Cardiac muscle cell (in vitro differentiated cells and primary cell): ENCODE results near the gene LRRC37B. TPM values are rescaled to one million over a fixed set of nuclear protein-coding genes. Genes with fewer than 3 reads are reported as not detected.
"Not testable (repeated sequence)": the region's sequence is repeated elsewhere in the genome, so short reads cannot be mapped to it uniquely, and the experiment has no call there.

ENCODE experiments used
- DNase-seq, 2 donors: peaks; one replicate each; pipeline versions ENCODE4 v3.0.0 to v3.0.0-alpha.2; 2010 to 2017; ENCODE audit warnings: low read depth in 1 of 2, low spot score in 1 of 2
- H3K27ac ChIP-seq: fragments of 200-600 bp; sonication (generic); 2 replicates; pipeline ENCODE4 v1.5.1; 2016
- H3K27me3 ChIP-seq: fragments of 200-600 bp; sonication (generic); 2 replicates; pipeline ENCODE4 v1.6.0; 2016; ENCODE audit warnings: control low read depth
- H3K36me3 ChIP-seq: fragments of 200-600 bp; sonication (generic); 2 replicates; pipeline ENCODE4 v1.5.1; 2016; ENCODE audit warnings: control low read depth
- H3K4me1 ChIP-seq: fragments of 200-600 bp; sonication (generic); 2 replicates; pipeline ENCODE4 v1.8.1; 2017; ENCODE audit warnings: low read depth, mild to moderate bottlenecking, mixed run types
- H3K4me3 ChIP-seq: fragments of 200-600 bp; sonication (generic); 2 replicates; pipeline ENCODE4 v1.5.1; 2016; ENCODE audit warnings: mild to moderate bottlenecking
- H3K9me3 ChIP-seq: fragments of 200-600 bp; sonication (generic); 2 replicates; pipeline ENCODE4 v1.5.1; 2017; ENCODE audit warnings: low read depth, mild to moderate bottlenecking, control low read depth
- CTCF ChIP-seq: IDR thresholded peaks from 2 replicates; pipeline ENCODE4 v1.5.1; 2012; ENCODE audit warnings: low read depth, mild to moderate bottlenecking, low read length
- polyA plus RNA-seq: library from polyadenylated mRNA; unstranded; fragments of >200 nt; fragmentation: Nextera tagmentation; extraction: Ambion mirVana; gene quantifications from 2 replicates; pipeline ENCODE4 v1.2.1, GENCODE V29; 2016
- total RNA-seq: library from RNA; depleted of rRNA; stranded (reverse); fragments of >200 nt; gene quantifications from 2 replicates; pipeline ENCODE4 v1.2.3, GENCODE V29; 2016

Gene LRRC37B
- total and polyA plus RNA-seq, 2 experiments from 2014 or later, result 9.5 to 16.3 TPM

- H3K4me1 ChIP-seq, H3K27me3 ChIP-seq, H3K36me3 ChIP-seq, H3K9me3 ChIP-seq, H3K27ac ChIP-seq, H3K4me3 ChIP-seq: not testable (repeated sequence)
- DNase-seq, result peak in 1 of 2 donors; percentile 32
- TF ChIP-seq CTCF, result peak; percentile 40
Observed at GRCh38 chr17:32066863-32067642, 59.9 kb downstream of the LRRC37B start.

GRCh38 chr17:32069067-32069466, 61.9 kb downstream of the LRRC37B start:
- not testable (repeated sequence) for H3K27me3 ChIP-seq, H3K36me3 ChIP-seq, H3K9me3 ChIP-seq, H3K4me3 ChIP-seq, DNase-seq, H3K27ac ChIP-seq, H3K4me1 ChIP-seq

- not testable (repeated sequence) for H3K4me3 ChIP-seq, H3K27me3 ChIP-seq, DNase-seq, H3K36me3 ChIP-seq, H3K27ac ChIP-seq, H3K4me1 ChIP-seq, H3K9me3 ChIP-seq
Observed at GRCh38 chr17:32071961-32072360, 64.8 kb downstream of the LRRC37B start.

GRCh38 chr17:32073131-32073530, 65.9 kb downstream of the LRRC37B start:
- not testable (repeated sequence) for H3K4me3 ChIP-seq, H3K9me3 ChIP-seq, H3K4me1 ChIP-seq, H3K27ac ChIP-seq, DNase-seq, H3K27me3 ChIP-seq, H3K36me3 ChIP-seq

GRCh38 chr17:32079753-32080152, 72.6 kb downstream of the LRRC37B start:
- DNase-seq, result peak; percentile 21 to 85
- not testable (repeated sequence) for H3K4me1 ChIP-seq, H3K27ac ChIP-seq

GRCh38 chr17:32083550-32083979, 76.4 kb downstream of the LRRC37B start:
- not testable (repeated sequence) for DNase-seq, H3K9me3 ChIP-seq, H3K4me1 ChIP-seq, H3K27me3 ChIP-seq, H3K27ac ChIP-seq, H3K36me3 ChIP-seq
- peak overlapping the region; percentile 45 for H3K4me3 ChIP-seq

More at GRCh38 chr17:32079753-32080152, 72.6 kb downstream of the LRRC37B start:
- not testable (repeated sequence) for H3K9me3 ChIP-seq, H3K36me3 ChIP-seq, H3K4me3 ChIP-seq, H3K27me3 ChIP-seq

- not testable (repeated sequence) for H3K9me3 ChIP-seq, H3K4me1 ChIP-seq, H3K36me3 ChIP-seq, H3K27ac ChIP-seq, H3K27me3 ChIP-seq
- peak; percentile 76 to 91 for DNase-seq
- H3K4me3 ChIP-seq, result peak overlapping the region; percentile 45
Observed at GRCh38 chr17:32084003-32084941, 77.1 kb downstream of the LRRC37B start.

GRCh38 chr17:32084942-32085829, 78.0 kb downstream of the LRRC37B start:
- not testable (repeated sequence) for H3K9me3 ChIP-seq, H3K4me3 ChIP-seq, H3K4me1 ChIP-seq, H3K36me3 ChIP-seq, DNase-seq, H3K27ac ChIP-seq, H3K27me3 ChIP-seq

- not testable (repeated sequence) for DNase-seq
Observed at GRCh38 chr17:32086833-32087232, 79.7 kb downstream of the LRRC37B start.

GRCh38 chr17:32092062-32092461, 84.9 kb downstream of the LRRC37B start:
- H3K36me3 ChIP-seq, H3K9me3 ChIP-seq, H3K4me3 ChIP-seq, DNase-seq, H3K4me1 ChIP-seq, H3K27me3 ChIP-seq, H3K27ac ChIP-seq: not testable (repeated sequence)

More at GRCh38 chr17:32086833-32087232, 79.7 kb downstream of the LRRC37B start:
- not testable (repeated sequence) for H3K36me3 ChIP-seq, H3K4me3 ChIP-seq, H3K4me1 ChIP-seq, H3K27ac ChIP-seq, H3K27me3 ChIP-seq, H3K9me3 ChIP-seq
